Activated CD8-positive, alpha-beta memory T cell treated with anti-CD3 and anti-CD28 coated beads for 48 hours (primary cell): ENCODE measurements around the gene RAB3IL1.
A peak's percentile ranks its signal among the peaks of the same experiment; 100 is the strongest.
"Not testable (repeated sequence)": the region's sequence is repeated elsewhere in the genome, so short reads cannot be mapped to it uniquely, and the experiment has no call there.

Experiments used
- DNase-seq, 3 experiments: peaks; one replicate each; pipeline ENCODE4 v3.0.0-alpha.2; 2020; ENCODE audit warnings: low read depth in 2 of 3, low spot score in 2 of 3

RAB3IL1 gene, protein sequence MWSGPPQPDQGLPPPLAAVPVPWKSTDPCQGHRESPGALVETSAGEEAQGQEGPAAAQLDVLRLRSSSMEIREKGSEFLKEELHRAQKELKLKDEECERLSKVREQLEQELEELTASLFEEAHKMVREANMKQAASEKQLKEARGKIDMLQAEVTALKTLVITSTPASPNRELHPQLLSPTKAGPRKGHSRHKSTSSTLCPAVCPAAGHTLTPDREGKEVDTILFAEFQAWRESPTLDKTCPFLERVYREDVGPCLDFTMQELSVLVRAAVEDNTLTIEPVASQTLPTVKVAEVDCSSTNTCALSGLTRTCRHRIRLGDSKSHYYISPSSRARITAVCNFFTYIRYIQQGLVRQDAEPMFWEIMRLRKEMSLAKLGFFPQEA

GRCh38 chr11:61917334-61918109 lies at the start of gene RAB3IL1:
TSS of gene RAB3IL1 (minus strand) at chr11:61917566. CDS start at chr11:61917367, 199 bp downstream.
- no peak for DNase-seq

GRCh38 chr11:61966734-61967115 lies 49.4 kb upstream of the RAB3IL1 start:
- DNase-seq, result peak in 1 of 3 experiments; percentile 12

DNA sequence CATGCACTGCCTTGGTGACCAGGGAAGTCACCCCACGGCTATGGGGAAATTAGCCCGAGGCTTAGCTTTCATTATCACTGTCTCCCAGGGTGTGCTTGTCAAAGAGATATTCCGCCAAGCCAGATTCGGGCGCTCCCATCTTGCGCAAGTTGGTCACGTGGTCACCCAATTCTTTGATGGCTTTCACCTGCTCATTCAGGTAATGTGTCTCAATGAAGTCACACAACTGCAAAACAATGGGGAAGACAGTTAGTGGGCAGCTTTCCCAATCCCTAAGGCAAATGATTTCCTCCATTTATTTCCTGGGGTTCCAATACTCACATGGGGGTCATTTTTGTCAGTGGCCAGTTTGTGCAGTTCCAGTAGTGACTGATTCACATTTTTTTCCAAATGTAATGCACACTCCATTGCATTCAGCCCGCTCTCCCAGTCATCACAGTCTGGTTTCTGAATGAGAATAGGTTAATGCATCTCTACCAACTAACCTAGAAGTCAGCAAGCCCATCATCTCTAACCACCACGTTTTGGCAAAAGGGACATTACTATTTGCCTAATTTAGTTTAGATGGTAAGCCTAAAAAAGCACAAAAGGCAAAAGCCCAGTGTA lies 47.4 kb upstream of the RAB3IL1 start:
- not testable (repeated sequence) for DNase-seq

DNA sequence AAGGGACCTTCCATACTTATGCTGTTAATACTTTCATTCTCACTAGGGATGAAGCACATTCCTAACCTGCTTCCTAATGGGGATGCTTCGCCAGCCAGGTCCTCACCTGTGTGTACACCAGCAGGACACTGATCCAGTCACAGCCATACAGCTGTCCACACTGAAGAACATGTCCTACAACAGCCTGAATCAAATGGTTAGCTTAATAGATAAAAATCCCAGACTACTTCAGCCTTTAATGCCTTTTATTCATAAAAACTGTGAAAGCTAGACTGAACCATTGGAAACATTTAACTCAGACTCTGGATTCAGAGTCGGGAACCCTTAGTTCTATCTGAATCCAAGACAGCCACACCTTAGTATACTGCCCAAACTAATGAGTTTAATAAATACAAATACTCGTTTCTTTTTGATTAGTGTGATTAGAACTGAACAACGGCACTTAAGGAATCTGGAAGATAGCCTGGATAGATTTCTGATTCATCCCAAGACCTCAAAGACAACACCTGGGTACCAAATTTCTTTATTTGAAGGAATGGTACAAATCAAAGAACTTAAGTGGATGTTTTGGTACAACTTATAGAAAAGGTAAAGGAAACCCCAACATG lies 46.8 kb upstream of the RAB3IL1 start:
- no peak for DNase-seq

GRCh38 chr11:61963282-61964057 lies 46.1 kb upstream of the RAB3IL1 start:
- no peak for DNase-seq

GRCh38 chr11:61963016-61963281 lies 45.6 kb upstream of the RAB3IL1 start:
- DNase-seq, result no peak

GRCh38 chr11:61962213-61963015 lies 45.0 kb upstream of the RAB3IL1 start:
- no peak for DNase-seq

DNA sequence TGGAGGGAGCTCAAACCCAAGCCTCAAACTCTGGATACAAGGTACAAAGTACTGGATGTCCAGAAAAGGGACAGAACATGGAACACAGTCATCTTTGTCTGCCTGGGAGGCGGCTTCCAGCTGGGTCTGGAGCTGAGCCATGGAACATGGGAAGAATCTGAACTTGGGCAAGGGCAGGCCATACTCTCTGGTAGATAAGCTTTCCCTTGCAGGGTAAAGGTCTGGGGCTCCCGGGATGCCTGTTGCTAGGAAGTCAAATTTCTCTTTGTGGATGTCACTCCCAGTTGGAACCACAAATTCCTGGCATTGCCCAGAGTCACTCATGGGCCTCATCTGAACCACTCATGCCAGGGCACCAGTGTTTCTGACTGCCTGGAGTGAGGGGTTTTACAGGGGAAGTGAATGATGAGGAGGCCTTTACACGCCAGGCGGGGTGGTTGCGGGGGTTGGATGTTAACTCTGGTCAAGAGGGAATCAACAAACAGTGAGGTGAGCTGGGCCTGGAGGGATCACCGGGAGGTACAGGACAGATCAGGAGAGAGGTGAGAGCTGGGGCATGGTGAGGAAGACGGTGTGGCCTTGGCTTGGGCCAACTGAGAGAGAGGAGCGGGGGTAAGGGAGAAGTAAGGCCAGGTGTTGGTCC lies 44.3 kb upstream of the RAB3IL1 start:
- no peak for DNase-seq

DNA sequence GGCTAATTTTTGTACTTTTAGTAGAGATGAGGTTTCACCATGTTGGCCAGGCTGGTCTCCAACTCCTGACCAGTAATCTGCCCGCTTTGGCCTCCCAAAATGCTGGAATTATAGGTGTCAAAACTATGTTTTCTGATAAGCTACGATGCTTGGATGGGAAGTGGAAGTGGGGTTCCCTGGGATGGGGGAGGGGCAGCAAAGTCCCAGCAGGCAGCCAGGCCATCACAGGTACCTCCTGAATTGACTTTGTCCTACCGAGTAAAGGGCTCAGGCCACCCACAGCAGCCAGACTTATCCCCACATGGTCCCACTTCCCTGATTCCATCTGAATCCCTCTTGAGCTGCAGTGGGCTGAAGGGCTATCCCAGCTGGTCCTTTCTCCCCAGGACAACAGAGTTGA lies 43.2 kb upstream of the RAB3IL1 start:
- DNase-seq, result no peak

DNA sequence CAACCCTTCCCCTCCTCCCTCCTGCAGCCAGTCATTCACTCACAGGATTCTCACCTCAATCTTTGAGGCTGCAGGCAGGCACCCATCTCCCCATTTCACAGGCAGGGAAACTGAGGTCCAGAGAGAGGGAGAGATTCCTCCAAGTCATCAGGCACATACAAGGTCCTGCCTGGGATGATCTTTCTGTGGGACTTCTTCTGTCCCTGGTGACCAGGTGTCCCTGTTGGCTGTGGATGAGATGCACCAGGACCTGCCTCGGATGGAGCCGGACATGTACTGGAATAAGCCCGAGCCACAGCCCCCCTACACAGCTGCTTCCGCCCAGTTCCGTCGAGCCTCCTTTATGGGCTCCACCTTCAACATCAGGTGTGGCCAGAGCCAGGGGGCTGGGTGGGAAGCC lies 42.3 kb upstream of the RAB3IL1 start:
- DNase-seq, result no peak

DNA sequence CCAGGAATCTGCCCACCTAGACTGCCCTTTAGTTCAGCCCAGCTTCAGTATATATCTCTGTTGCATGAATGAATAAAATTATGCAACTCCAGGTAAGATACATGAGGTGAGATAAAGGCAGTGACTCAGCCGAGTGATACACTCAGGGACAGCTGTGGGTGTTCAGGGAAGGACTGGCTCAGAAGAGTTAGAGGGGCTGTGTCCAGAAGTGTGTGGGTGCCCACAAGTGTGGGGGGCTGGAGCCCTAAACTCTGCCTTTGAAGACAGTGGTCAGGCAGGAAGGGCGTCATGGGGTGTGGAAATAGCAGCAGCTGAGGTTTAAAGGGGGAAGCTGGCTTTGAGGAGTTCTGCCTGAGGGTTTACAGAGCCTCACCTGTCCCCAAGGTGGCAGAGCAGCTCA lies 41.7 kb upstream of the RAB3IL1 start:
- DNase-seq, result no peak

DNA sequence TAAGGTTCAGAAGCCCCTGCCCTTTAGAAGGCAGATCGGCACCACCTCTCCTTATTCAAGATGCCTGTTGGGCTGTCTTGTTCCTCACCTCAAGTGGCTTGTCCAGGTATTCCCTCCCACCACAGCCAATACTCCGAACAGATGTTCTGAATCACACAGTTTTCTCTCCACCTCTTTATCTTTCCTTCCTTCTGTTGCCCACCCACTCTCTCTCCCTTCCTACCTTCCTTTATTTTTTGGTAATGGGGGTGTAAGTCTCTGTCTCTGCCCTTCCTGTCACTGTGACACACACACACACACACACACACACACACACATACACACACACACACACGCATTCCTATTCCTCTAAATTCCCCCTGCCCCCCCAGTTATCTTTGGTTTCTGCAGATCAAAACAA lies 41.2 kb upstream of the RAB3IL1 start:
- no peak for DNase-seq

DNA sequence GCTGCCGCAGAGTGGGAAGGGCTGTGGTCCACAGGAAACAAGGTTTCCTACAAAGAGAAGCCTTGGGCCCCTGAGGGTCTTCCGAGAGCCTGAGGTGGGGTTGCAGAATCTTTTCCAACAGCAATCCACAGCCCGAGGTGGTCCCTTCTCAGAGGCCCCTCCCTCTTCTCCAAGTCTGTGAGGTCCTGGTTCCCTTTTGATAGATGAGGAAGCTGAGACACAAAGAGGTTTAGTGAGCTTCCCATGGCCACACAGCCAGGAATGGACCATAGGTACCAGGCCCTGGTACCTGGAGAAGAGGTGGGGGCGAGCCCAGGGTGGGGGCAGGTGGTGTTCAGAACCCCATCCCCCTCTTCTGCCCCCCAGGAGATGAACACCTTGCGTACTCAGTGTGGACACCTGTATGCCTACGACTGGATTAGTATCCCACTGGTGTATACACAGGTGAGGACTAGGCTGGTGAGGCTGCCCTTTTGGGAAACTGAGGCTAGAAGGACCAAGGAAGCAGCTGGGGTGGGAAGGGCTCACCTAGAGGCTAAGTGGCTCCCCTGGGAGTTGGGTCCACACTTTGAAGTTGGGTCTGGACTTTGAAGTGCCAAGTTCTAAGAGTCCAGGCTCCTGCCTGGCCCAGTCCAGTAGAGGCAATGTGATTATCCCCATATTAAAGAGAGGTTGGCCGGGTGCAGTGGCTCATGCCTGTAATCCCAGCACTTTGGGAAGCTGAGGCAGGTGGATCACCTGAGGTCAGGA lies 39.8 kb upstream of the RAB3IL1 start:
- no peak for DNase-seq

- no peak for DNase-seq
Measured at GRCh38 chr11:61956191-61957020, 39.0 kb upstream of the RAB3IL1 start.

DNA sequence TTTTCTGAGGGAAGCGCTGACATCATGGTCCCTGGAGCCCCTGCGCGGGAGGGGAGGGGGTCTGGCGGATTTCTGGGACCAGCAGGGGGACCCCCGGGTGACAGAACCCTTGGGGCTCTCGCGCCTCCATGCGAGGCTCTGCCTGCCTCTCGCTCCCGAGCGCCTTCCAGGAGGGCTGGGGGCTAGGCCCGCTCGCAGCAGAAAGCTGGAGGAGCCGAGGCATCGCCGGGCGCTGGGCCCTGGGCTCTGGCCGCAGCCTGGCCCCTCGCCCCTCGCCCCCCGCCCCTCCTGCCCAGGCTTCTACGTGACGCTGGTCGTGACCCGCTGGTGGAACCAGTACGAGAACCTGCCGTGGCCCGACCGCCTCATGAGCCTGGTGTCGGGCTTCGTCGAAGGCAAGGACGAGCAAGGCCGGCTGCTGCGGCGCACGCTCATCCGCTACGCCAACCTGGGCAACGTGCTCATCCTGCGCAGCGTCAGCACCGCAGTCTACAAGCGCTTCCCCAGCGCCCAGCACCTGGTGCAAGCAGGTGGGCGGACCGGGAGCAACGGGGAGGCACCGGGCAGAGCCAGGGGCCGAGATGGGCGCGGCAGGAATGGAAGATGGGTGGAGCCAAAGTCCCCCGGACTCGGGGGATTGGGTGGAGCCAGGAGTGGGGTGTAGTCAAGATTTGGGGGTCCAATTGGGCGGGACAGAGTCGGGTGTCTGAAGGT lies 38.2 kb upstream of the RAB3IL1 start:
- no peak for DNase-seq

DNA sequence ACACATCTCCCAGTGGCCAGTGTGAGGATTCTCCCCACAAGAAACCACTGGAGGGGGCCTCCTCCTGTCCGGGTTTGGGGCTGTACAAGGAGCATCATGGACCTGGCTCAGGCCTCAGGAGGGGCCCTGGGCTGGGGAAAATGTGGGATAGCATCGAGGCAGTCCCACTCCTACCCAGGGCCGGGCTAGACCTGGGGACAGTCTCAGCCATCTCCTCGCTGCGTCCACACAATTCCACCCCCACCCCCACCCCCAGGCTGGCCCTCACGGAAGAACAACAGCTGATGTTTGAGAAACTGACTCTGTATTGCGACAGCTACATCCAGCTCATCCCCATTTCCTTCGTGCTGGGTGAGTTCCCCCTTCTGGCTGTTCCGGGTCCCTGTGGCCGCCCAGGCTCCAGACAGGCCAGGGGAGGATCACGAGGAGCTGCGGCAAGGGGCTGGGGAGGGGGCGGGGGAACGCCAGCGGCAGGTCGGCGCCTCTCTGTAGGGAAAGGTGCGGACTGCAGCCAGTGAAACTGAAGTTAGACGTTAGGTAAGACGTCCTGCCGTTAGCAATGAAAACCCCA lies 37.6 kb upstream of the RAB3IL1 start:
- DNase-seq, result no peak
